Measurements from ENCODE around the gene SUPT7L. TPM values are rescaled to one million over a fixed set of nuclear protein-coding genes. Genes with fewer than 3 reads are reported as not detected.

Gene SUPT7L
- total and polyA plus RNA-seq, 2 of the 13 experiments (the other 11 are each of a cell fraction or from before 2014, with no cell fraction given) = 32.9 to 77.5 TPM

DNA sequence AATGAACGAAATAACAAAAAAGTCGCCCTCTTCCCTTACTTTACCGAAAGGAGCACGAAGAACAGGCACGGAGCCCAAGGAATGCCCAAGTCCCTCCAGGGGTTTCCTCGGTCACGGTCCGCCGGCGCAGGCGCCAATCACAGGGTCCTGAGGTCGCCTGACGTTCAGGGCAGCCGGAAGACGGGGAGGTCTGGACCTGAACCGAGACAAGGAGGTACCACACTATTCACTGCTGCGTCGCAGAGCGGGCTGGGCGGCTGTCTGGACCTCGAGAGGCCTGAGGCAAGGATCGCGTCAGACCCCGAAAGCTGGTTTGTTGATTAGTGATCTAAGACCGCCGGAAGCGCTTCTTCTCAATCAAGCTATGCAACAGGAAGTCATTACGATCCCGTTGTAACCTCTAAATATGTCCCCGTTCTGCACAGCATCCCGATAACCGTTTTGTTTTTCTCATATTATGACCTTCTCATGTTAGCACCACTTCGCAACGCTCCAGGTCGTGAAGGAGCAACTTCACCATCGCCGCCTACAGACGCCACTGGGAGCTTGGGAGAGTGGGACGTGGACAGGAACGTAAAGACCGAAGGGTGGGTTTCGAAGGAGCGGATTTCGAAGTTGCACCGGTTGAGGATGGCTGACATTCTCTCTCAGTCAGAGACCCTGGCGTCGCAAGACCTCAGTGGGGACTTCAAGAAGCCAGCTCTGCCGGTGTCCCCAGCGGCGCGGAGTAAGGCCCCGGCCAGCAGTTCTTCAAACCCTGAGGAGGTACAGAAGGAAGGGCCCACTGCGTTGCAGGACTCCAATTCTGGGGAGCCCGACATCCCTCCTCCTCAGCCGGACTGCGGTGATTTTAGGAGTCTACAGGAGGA lies at the start of gene SUPT7L, which contains the start of gene SLC4A1AP (continued):
- TF ChIP-seq, protein P1, sequence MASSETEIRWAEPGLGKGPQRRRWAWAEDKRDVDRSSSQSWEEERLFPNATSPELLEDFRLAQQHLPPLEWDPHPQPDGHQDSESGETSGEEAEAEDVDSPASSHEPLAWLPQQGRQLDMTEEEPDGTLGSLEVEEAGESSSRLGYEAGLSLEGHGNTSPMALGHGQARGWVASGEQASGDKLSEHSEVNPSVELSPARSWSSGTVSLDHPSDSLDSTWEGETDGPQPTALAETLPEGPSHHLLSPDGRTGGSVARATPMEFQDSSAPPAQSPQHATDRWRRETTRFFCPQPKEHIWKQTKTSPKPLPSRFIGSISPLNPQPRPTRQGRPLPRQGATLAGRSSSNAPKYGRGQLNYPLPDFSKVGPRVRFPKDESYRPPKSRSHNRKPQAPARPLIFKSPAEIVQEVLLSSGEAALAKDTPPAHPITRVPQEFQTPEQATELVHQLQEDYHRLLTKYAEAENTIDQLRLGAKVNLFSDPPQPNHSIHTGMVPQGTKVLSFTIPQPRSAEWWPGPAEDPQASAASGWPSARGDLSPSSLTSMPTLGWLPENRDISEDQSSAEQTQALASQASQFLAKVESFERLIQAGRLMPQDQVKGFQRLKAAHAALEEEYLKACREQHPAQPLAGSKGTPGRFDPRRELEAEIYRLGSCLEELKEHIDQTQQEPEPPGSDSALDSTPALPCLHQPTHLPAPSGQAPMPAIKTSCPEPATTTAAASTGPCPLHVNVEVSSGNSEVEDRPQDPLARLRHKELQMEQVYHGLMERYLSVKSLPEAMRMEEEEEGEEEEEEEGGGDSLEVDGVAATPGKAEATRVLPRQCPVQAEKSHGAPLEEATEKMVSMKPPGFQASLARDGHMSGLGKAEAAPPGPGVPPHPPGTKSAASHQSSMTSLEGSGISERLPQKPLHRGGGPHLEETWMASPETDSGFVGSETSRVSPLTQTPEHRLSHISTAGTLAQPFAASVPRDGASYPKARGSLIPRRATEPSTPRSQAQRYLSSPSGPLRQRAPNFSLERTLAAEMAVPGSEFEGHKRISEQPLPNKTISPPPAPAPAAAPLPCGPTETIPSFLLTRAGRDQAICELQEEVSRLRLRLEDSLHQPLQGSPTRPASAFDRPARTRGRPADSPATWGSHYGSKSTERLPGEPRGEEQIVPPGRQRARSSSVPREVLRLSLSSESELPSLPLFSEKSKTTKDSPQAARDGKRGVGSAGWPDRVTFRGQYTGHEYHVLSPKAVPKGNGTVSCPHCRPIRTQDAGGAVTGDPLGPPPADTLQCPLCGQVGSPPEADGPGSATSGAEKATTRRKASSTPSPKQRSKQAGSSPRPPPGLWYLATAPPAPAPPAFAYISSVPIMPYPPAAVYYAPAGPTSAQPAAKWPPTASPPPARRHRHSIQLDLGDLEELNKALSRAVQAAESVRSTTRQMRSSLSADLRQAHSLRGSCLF (CRISPR knock-in tag; IDR thresholded peaks at IDR 0.05; ENCODE audit: borderline replicate concordance) = peak; percentile 83; the same call in 1 of the 2 replicates
- TF ChIP-seq ZNF549 (CRISPR knock-in tag; IDR thresholded peaks at IDR 0.05) (no peak), SKI (IDR thresholded peaks at IDR 0.05; ENCODE audit: partially characterized antibody) (peak; percentile 81), ZNF296 (CRISPR knock-in tag; conservative IDR thresholded peaks at IDR 0.05) (peak; percentile 79; the same call in 1 of the 2 replicates), ZNF343 (CRISPR knock-in tag; IDR thresholded peaks at IDR 0.05) (peak; percentile 30; the same call in 1 of the 2 replicates), TMF1 (CRISPR knock-in tag; IDR thresholded peaks at IDR 0.05; ENCODE audit: low read depth) (peak; percentile 47; the same call in 1 of the 2 replicates), IKZF1 (IDR thresholded peaks at IDR 0.05) (no peak), HOXA3 (CRISPR knock-in tag; IDR thresholded peaks at IDR 0.05) (peak; percentile 97), ARNTL (CRISPR knock-in tag; IDR thresholded peaks at IDR 0.05) (peak; percentile 36; the same call in 1 of the 2 replicates), GZF1 (CRISPR knock-in tag; IDR thresholded peaks at IDR 0.05) (peak; percentile 81), ZNF207 (IDR thresholded peaks at IDR 0.05; ENCODE audit: borderline replicate concordance) (no peak), ARNT (IDR thresholded peaks at IDR 0.05) (no peak), ZSCAN25 (CRISPR knock-in tag; IDR thresholded peaks at IDR 0.05) (peak; percentile 66), ZNF567 (CRISPR knock-in tag; IDR thresholded peaks at IDR 0.05; ENCODE audit: borderline replicate concordance) (peak; percentile 72), SP140L (CRISPR knock-in tag; IDR thresholded peaks at IDR 0.05; ENCODE audit: borderline replicate concordance) (peak; percentile 84), HOXA9 (CRISPR knock-in tag; IDR thresholded peaks at IDR 0.05; ENCODE audit: borderline replicate concordance) (peak; percentile 97), TCF7L2 (IDR thresholded peaks at IDR 0.05; ENCODE audit: low read depth, low read length) (no peak), RAD51 (IDR thresholded peaks at IDR 0.05; ENCODE audit: borderline replicate concordance) (0 out of 2 replicates have a peak, but pooled peaks have one; percentile 15), SRSF1 (optimal IDR thresholded peaks at IDR 0.05; ENCODE audit: low read depth, low read length) (peak; percentile 62), SAP130 (CRISPR knock-in tag; IDR thresholded peaks at IDR 0.05; ENCODE audit: low read depth) (peak; percentile 91; the same call in 1 of the 2 replicates), ZNF101 (CRISPR knock-in tag; IDR thresholded peaks at IDR 0.05; ENCODE audit: borderline replicate concordance, low read depth) (peak; percentile 45; the same call in 1 of the 2 replicates), SP4 (CRISPR knock-in tag; IDR thresholded peaks at IDR 0.05) (peak; percentile 70; the same call in 1 of the 2 replicates), ZNF746 (CRISPR knock-in tag; IDR thresholded peaks at IDR 0.05) (no peak), ZNF670 (CRISPR knock-in tag; IDR thresholded peaks at IDR 0.05; ENCODE audit: borderline replicate concordance) (peak; percentile 98)
- TF ChIP-seq, protein P2, sequence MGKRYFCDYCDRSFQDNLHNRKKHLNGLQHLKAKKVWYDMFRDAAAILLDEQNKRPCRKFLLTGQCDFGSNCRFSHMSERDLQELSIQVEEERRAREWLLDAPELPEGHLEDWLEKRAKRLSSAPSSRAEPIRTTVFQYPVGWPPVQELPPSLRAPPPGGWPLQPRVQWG (CRISPR knock-in tag; IDR thresholded peaks at IDR 0.05; ENCODE audit: borderline replicate concordance, low read depth) = no peak
